HepG2 (cell line): ENCODE data around the gene GDAP2. TPM values are rescaled to one million over a fixed set of nuclear protein-coding genes. Genes with fewer than 3 reads are reported as not detected.

ENCODE experiments used
- ARNT2 ChIP-seq: sonication (generic); formaldehyde crosslinking; IDR thresholded peaks from 2 replicates; pipeline ENCODE4 v1.8.0; 2022; ENCODE audit warnings: mild to moderate bottlenecking, low read depth, missing genetic modification reagents, moderate library complexity
- BHLHE40 ChIP-seq: IDR thresholded peaks from 2 replicates; pipeline ENCODE4 v1.6.1; 2011; ENCODE audit warnings: low read length, improper control_type of control experiment
- ELF4 ChIP-seq: sonication (generic); formaldehyde crosslinking; IDR thresholded peaks from 2 replicates; pipeline ENCODE4 v1.5.0; 2020; ENCODE audit warnings: missing genetic modification reagents, mild to moderate bottlenecking, moderate library complexity, borderline replicate concordance
- FOXA3 ChIP-seq: IDR thresholded peaks from 2 replicates; pipeline ENCODE4 v1.6.1; 2016; ENCODE audit warnings: missing genetic modification reagents, missing compliant biosample characterization
- FOXP1 ChIP-seq, 2 experiments: fragments of 450-650 bp in 1 of 2; IDR thresholded peaks; 2 replicates each; pipeline ENCODE4 v1.6.1; 2017 to 2018; ENCODE audit warnings: antibody characterized with exemption in 1 of 2
- GFI1 ChIP-seq: sonication (generic); formaldehyde crosslinking; IDR thresholded peaks from 2 replicates; pipeline ENCODE4 v1.5.0; 2020; ENCODE audit warnings: missing genetic modification reagents, mild to moderate bottlenecking, borderline replicate concordance
- GPBP1L1 ChIP-seq: sonication (generic); formaldehyde crosslinking; IDR thresholded peaks from 2 replicates; pipeline ENCODE4 v1.5.0; 2020; ENCODE audit warnings: mild to moderate bottlenecking, missing genetic modification reagents
- HES4 ChIP-seq: sonication (generic); formaldehyde crosslinking; IDR thresholded peaks from 2 replicates; pipeline ENCODE4 v1.9.0; 2021; ENCODE audit warnings: mild to moderate bottlenecking, missing genetic modification reagents, borderline replicate concordance
- HMG20A ChIP-seq: IDR thresholded peaks from 2 replicates; pipeline ENCODE4 v1.6.1; 2016; ENCODE audit warnings: borderline replicate concordance
- IRF2 ChIP-seq: IDR thresholded peaks from 2 replicates; pipeline ENCODE4 v1.6.1; 2018; ENCODE audit warnings: missing genetic modification reagents, missing compliant biosample characterization
- MAX ChIP-seq: IDR thresholded peaks from 2 replicates; pipeline ENCODE4 v1.6.1; 2012; ENCODE audit warnings: inconsistent platforms
- MLX ChIP-seq: IDR thresholded peaks from 2 replicates; pipeline ENCODE4 v1.6.1; 2016
- NFYB ChIP-seq: sonication (generic); formaldehyde crosslinking; IDR thresholded peaks from 2 replicates; pipeline ENCODE4 v1.4.0; 2020; ENCODE audit warnings: missing genetic modification reagents
- RARA ChIP-seq: IDR thresholded peaks from 2 replicates; pipeline ENCODE4 v1.6.1; 2016; ENCODE audit warnings: missing genetic modification reagents, missing compliant biosample characterization
- REXO4 ChIP-seq: sonication (generic); formaldehyde crosslinking; IDR thresholded peaks from 2 replicates; pipeline ENCODE4 v1.8.0; 2022; ENCODE audit warnings: missing genetic modification reagents, mild to moderate bottlenecking, borderline replicate concordance
- RFX5 ChIP-seq: IDR thresholded peaks from 2 replicates; pipeline ENCODE4 v1.6.1; 2011; ENCODE audit warnings: low read depth, low read length, improper control_type of control experiment
- RNF2 ChIP-seq: fragments of 450-650 bp; conservative IDR thresholded peaks from 2 replicates; pipeline ENCODE4 v1.6.1; 2016; ENCODE audit warnings: low read depth
- ZFP82 ChIP-seq: sonication (generic); formaldehyde crosslinking; IDR thresholded peaks from 2 replicates; pipeline ENCODE4 v1.5.1; 2020; ENCODE audit warnings: mild to moderate bottlenecking, missing genetic modification reagents, borderline replicate concordance
- ZGPAT ChIP-seq: IDR thresholded peaks from 2 replicates; pipeline ENCODE4 v1.6.1; 2016; ENCODE audit warnings: mild to moderate bottlenecking
- ZNF142 ChIP-seq: sonication (generic); formaldehyde crosslinking; IDR thresholded peaks from 2 replicates; pipeline ENCODE4 v1.4.0; 2020; ENCODE audit warnings: missing genetic modification reagents
- ZNF672 ChIP-seq: sonication (generic); formaldehyde crosslinking; IDR thresholded peaks from 2 replicates; pipeline ENCODE4 v1.8.1; 2022; ENCODE audit warnings: missing genetic modification reagents
- ZSCAN30 ChIP-seq: sonication (generic); formaldehyde crosslinking; IDR thresholded peaks from 2 replicates; pipeline ENCODE4 v1.5.0; 2020; ENCODE audit warnings: mild to moderate bottlenecking, missing genetic modification reagents
- polyA plus RNA-seq, 8 experiments: library from polyadenylated mRNA; depleted of rRNA in 3 of 8; stranded (reverse) in 7 of 8; unstranded in 1 of 8; fragments of >200 nt; fragmentation: Illumina TruSeq in 4 of 8; extraction: Trizol in 4 of 8; gene quantifications; 2 replicates each; pipeline versions ENCODE4 v1.2.1 to v1.2.3, GENCODE V29; 2011 to 2016; ENCODE audit warnings: low read depth in 4 of 8, missing spikeins in 1 of 8, mixed read lengths in 1 of 8; ENCODE audit not compliant: insufficient read depth in 1 of 8
- total RNA-seq, 5 experiments: library from RNA; depleted of rRNA; stranded (reverse); fragments of >200 nt; fragmentation: Illumina TruSeq; extraction: Trizol; gene quantifications; 2 replicates each; pipeline ENCODE4 v1.2.3, GENCODE V29; 2016; ENCODE audit warnings: low read depth in 1 of 5

Gene GDAP2
- total and polyA plus RNA-seq, 2 of the 13 experiments (the other 11 are each of a cell fraction or from before 2014, with no cell fraction given), result 11.4 to 23.2 TPM

- no peak for TF ChIP-seq REXO4 (CRISPR knock-in tag)
- TF ChIP-seq GFI1 (CRISPR knock-in tag), result peak; percentile 92
- no peak for TF ChIP-seq ARNT2
- TF ChIP-seq ZNF142 (CRISPR knock-in tag), result no peak
- TF ChIP-seq FOXA3 (CRISPR knock-in tag), result peak; percentile 80
- no peak for TF ChIP-seq RNF2
- peak; percentile 29; the same call in 1 of the 2 replicates for TF ChIP-seq MLX (CRISPR knock-in tag)
- no peak for TF ChIP-seq HES4 (CRISPR knock-in tag)
- no peak for TF ChIP-seq ZNF672 (CRISPR knock-in tag)
- peak; percentile 77; the same call in 1 of the 2 replicates for TF ChIP-seq HMG20A
- no peak for TF ChIP-seq ZFP82 (CRISPR knock-in tag)
- TF ChIP-seq BHLHE40, result peak; percentile 38
- no peak for TF ChIP-seq ZSCAN30 (CRISPR knock-in tag)
- peak; percentile 67; the same call in 1 of the 2 replicates for TF ChIP-seq ZGPAT (CRISPR knock-in tag)
- TF ChIP-seq RARA (CRISPR knock-in tag), result peak; percentile 81
- TF ChIP-seq FOXP1 (IDR thresholded peaks at IDR 0.05), result no peak
- TF ChIP-seq FOXP1 (CRISPR knock-in tag; IDR thresholded peaks at IDR 0.05), result peak; percentile 83
- no peak for TF ChIP-seq NFYB
- no peak for TF ChIP-seq ELF4
- TF ChIP-seq GPBP1L1 (CRISPR knock-in tag), result no peak
- TF ChIP-seq IRF2 (CRISPR knock-in tag), result peak; percentile 39; the same call in 1 of the 2 replicates
- no peak for TF ChIP-seq RFX5
- no peak for TF ChIP-seq MAX
Measured at GRCh38 chr1:117821774-117822482, 107.5 kb downstream of the GDAP2 start (continued).
